Muscle layer of duodenum (tissue), 2 donors: ENCODE measurements around the gene UGT2B17.
"Not testable (repeated sequence)": the region's sequence is repeated elsewhere in the genome, so short reads cannot be mapped to it uniquely, and the experiment has no call there.

Source experiments
- H3K27ac ChIP-seq: one replicate; pipeline ENCODE4 v1.7.0; 2013; ENCODE audit warnings: mild to moderate bottlenecking, low read length
- H3K27me3 ChIP-seq: one replicate; pipeline ENCODE4 v1.7.0; 2013; ENCODE audit warnings: low read depth, mild to moderate bottlenecking, control low read depth, low read length
- H3K36me3 ChIP-seq, 2 donors: one replicate each; pipeline ENCODE4 v1.7.0; 2013; ENCODE audit warnings: low read length in 2 of 2, control low read depth in 1 of 2, mild to moderate bottlenecking in 1 of 2; ENCODE audit not compliant: insufficient read depth in 2 of 2, control insufficient read depth in 1 of 2
- H3K4me1 ChIP-seq, 2 donors: one replicate each; pipeline ENCODE4 v1.7.0; 2013; ENCODE audit warnings: low read length in 2 of 2, mild to moderate bottlenecking in 2 of 2, control low read depth in 1 of 2, moderate library complexity in 1 of 2; ENCODE audit not compliant: insufficient read depth in 2 of 2, control insufficient read depth in 1 of 2
- H3K4me3 ChIP-seq, 2 donors: one replicate each; pipeline ENCODE4 v1.7.0; 2013; ENCODE audit warnings: low read length in 2 of 2, low read depth in 1 of 2, mild to moderate bottlenecking in 1 of 2
- H3K9me3 ChIP-seq, 2 donors: one replicate each; pipeline ENCODE4 v1.7.0; 2013; ENCODE audit warnings: low read length in 2 of 2, control low read depth in 1 of 2, mild to moderate bottlenecking in 1 of 2; ENCODE audit not compliant: control insufficient read depth in 1 of 2
- donor health status: healthy.

UGT2B17 gene

DNA sequence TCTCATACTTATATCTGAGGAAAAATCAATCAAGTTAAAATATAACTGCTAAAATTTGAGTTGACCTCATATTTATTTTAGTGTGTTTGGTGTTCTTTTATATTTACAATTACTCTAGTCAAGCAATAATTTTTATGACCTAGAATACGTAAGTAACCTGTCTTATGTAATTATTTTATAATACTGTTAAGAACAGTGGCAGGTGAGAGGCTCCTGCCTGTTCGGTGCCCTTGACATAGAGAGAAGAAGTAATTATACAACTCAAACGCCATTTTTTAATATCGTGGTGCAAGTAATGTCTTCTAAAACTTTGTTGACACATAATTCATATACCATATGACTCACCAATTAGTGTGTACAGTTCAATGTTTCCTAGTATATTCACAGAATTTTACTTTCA, 7.6 kb downstream of the UGT2B17 start:
- H3K9me3 ChIP-seq, H3K4me1 ChIP-seq, H3K36me3 ChIP-seq, H3K27me3 ChIP-seq, H3K27ac ChIP-seq, H3K4me3 ChIP-seq: not testable (repeated sequence)

DNA sequence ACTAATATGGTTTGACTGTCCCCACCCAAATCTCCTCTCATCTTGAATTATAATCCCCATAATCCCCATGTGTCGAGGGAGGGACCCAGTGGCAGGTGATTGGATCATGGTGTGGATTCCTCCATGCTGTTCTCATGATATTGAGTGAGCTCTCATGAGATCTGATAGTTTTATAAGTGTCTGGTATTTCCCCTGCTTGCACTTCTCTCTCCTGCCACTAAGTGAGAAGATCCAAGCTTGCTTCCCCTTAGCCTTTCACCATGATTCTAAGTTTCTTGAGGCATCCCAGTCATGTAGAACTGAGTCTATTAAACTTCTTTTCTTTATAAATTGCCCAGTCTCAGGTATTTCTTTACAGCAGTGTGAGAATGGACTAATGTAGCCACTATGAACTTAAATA, 9.8 kb downstream of the UGT2B17 start:
- H3K4me3 ChIP-seq, H3K9me3 ChIP-seq, H3K36me3 ChIP-seq, H3K4me1 ChIP-seq, H3K27me3 ChIP-seq, H3K27ac ChIP-seq: not testable (repeated sequence)

DNA sequence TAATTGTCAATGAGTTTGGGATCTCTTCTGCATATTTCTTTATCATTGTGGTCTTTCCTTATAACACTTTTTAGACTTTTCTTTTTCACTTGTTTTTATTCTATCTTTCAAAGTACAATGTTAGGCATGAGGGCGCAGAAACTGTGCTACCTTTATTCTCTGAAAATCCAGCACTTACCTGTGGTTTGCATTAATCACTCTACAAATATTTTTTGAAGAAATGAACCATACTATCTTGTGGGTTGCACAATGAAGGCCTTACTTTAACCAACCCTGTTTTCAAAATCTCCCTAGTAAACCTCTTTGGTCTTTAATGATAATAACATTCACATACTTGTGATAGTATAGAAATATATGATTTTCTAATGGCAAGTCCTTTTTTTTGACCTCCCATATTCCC, 11.0 kb downstream of the UGT2B17 start:
- H3K4me3 ChIP-seq, H3K36me3 ChIP-seq, H3K27me3 ChIP-seq, H3K4me1 ChIP-seq, H3K9me3 ChIP-seq, H3K27ac ChIP-seq: not testable (repeated sequence)

DNA sequence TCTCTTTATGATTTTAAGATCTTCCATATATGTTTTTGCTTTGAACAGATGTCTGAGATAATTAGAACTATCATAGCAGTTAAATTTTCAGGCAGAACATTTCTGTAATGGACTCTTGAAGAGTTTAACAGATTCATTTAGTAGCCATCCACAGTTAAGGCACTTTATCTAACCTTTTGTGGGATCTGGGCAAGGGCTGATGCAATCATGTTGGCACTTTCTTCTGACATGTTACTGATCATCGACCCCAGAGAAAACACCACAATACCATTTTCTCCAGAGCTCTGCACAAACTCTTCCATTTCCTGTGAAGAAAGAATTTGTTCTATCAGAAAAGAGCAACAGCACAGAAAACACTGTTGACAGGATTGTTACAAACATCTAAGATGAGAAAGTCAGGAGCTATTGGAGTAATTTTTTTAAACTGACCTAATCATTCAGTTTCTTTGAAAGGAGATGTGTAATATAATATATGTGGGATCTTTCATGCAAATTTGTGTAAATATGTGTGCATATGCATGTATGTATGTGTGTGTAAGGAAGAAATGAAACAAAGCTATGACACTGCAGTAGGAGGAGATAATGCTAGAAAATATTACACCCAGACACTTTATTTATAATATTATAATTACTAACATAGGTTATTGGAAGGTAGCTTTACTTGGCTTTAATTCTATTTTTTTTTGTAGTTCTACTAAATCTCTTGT, 15.6 kb downstream of the UGT2B17 start:
- H3K27me3 ChIP-seq, H3K36me3 ChIP-seq, H3K27ac ChIP-seq, H3K4me3 ChIP-seq, H3K9me3 ChIP-seq, H3K4me1 ChIP-seq: not testable (repeated sequence)

DNA sequence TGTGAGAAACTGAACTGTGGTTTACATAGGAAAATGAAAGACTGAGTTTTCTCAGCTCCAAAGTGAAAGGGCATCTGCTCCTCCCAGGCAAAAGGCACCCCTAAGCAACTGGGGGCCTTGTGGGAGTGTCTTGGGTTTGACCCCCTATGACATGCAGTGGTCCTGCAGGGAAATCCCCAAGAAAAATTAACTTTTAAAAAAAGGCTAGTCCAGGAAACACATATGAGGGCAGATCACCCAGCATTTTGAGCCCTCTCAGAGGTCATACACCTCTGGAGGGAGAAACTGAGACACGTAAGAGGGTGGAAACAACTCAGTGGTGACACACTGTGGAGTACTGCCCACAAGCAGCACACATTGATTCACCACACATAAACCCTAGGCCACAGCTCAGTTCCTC, 22.3 kb downstream of the UGT2B17 start:
- H3K4me1 ChIP-seq, H3K4me3 ChIP-seq, H3K36me3 ChIP-seq, H3K27ac ChIP-seq, H3K9me3 ChIP-seq, H3K27me3 ChIP-seq: not testable (repeated sequence)

DNA sequence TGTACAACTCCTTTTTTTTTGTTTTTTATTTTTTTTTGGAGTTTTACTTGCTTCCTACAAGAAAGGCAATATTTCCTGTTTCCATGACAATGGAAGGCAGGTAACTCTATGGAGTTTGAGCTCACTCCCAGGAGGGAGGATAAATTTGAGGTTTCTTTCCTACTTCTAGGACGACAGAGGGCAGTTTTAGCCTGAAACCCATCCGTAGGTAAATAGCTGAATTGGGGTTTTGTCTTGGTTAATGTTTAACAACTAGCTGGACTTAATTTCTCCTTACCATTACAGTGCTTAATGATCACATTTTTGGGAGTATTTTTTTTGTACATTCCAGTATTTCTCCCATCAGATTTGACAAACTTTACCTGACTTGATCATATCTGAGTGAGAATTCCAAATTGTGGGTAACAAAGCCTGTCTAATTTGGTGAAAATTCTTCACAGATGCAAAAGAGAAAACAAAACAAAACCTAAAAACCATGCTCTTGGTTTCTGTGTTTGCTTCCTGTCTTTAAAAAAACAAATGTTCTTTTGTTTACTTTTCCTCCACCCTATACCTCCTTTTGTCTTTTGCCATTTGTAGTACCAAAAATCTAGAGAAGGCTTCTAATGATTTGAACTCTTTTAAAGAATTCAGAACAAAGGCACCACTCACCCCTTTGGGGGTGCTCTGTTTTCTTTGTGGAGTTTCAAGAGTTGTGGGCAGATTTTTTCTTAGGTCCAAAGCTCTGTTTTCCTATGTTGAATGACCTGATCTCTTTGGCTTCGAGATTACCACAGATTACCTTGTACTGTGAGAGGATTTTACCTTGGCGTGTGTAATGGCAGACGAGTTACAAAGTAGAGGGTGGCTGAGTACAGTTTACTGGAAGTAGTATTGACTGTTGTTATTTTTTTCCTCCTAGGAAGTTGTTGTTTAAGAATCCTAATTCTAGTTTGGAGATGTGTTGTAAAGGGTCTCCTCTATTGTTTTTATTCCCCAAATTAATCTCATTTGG, 23.0 kb downstream of the UGT2B17 start:
- H3K4me3 ChIP-seq, H3K27me3 ChIP-seq, H3K36me3 ChIP-seq, H3K4me1 ChIP-seq, H3K9me3 ChIP-seq, H3K27ac ChIP-seq: not testable (repeated sequence)

DNA sequence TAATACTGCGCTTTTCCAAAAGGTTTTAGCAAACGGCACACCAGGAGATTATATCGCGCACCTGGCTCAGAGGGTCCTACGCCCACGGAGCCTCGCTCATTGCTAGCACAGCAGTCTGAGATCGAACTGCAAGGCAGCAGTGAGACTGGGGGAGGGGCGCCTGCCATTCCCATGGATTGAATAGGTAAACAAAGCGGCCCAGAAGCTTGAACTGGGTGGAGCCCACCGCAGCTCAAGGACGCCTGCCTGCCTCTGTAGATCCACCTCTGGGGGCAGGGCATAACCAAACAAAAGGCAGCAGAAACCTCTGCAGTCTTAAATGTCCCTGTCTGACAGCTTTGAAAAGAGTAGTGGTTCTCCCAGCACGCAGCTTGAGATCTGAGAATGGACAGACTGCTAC, 33.4 kb downstream of the UGT2B17 start:
- H3K9me3 ChIP-seq, H3K4me1 ChIP-seq, H3K36me3 ChIP-seq, H3K27me3 ChIP-seq, H3K27ac ChIP-seq, H3K4me3 ChIP-seq: not testable (repeated sequence)

DNA sequence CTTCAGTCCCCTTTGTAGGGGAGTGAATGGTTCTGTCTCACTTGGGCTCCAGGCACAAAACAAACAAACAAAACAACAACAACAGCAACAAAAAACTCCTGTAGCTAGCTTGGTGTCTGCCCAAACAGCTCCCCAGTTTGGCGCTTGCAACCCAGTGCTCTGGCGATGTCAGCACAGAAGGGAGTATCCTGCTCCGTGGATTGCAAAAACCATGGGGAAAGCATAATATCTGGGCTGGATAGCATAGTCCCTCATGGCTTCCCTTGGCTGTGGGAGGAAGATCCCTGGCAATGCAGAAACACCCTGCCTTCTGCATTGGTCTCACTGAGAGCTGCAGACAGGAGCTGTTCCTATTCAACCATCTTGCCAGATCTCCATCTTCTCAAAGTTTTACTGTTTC, 39.7 kb downstream of the UGT2B17 start:
- Histone ChIP-seq H3K9me3 (no peaks in the 10 kb centered on the region), H3K27me3 (no peaks in the 10 kb centered on the region), H3K27ac (no peak overlapping the region), H3K4me3 (no peak overlapping the region), H3K4me1 (no peaks in the 10 kb centered on the region), H3K36me3 (no peaks in the 10 kb centered on the region)

DNA sequence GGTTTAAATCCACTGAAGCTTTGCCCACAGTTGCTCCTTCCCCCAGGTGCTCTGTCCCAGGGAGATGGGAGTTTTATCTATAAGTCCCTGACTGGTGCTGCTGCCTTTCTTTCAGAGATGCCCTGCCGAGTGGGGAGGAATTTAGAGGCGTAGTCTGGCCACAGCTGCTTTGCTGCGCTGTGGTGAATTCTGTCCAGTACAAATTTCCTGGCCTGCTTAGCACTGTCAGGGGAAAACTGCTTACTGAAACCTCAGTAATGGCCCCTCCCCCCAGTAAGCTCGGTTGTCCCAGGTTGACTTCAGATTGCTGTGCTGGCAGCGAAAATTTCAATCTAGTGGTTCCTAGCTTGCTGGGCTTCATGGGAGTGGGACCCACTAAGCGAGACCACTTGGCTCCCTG, 40.1 kb downstream of the UGT2B17 start:
- Histone ChIP-seq H3K9me3 (no peaks in the 10 kb centered on the region), H3K36me3 (no peaks in the 10 kb centered on the region), H3K4me1 (no peaks in the 10 kb centered on the region), H3K4me3 (no peak overlapping the region), H3K27me3 (no peaks in the 10 kb centered on the region), H3K27ac (no peak overlapping the region)

DNA sequence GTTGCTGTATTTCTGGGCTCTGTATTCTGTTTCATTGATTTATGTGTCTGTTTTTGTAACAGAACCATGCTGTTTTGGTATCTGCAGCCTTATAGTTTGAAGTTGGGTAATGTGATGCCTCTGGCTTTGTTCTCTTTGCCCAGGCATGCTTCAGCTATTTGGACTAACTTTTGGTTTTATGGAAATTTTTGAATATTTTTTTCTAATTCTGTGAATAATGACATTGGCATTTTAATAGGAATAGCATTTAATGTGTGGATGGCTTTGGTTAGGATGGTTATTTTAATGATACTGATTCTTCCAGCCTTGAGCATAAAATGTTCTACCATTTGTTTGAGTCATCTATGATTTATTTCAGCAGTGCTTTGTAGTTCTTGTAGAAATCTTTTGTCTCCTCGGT, 53.9 kb downstream of the UGT2B17 start:
- H3K36me3 ChIP-seq, H3K4me3 ChIP-seq, H3K27ac ChIP-seq, H3K4me1 ChIP-seq, H3K27me3 ChIP-seq, H3K9me3 ChIP-seq: not testable (repeated sequence)

DNA sequence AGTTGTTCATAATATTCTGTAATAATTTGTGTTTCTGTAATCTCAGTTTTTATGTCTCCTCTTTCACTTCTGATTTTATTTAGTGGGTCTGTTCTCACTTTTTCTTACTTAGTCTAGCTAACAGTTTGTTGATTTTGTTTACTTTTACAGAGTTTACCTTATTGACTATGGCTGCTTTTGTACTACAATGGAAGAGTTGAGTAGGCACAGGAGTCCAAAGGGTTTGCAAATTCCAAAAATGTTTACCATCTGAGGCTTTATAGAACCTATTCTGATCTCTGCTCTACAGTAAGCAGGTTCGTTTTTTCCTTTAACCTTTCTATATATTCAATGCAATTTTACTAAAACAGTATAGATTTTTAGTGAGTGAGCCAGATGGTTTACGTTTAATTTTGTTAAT, 55.1 kb downstream of the UGT2B17 start:
- H3K4me3 ChIP-seq = no peak overlapping the region
- H3K27me3 ChIP-seq = no peaks in the 10 kb centered on the region
- H3K36me3 ChIP-seq = no peaks in the 10 kb centered on the region
- H3K9me3 ChIP-seq = no peaks in the 10 kb centered on the region
- H3K27ac ChIP-seq = no peak overlapping the region
- no peaks in the 10 kb centered on the region for H3K4me1 ChIP-seq

DNA sequence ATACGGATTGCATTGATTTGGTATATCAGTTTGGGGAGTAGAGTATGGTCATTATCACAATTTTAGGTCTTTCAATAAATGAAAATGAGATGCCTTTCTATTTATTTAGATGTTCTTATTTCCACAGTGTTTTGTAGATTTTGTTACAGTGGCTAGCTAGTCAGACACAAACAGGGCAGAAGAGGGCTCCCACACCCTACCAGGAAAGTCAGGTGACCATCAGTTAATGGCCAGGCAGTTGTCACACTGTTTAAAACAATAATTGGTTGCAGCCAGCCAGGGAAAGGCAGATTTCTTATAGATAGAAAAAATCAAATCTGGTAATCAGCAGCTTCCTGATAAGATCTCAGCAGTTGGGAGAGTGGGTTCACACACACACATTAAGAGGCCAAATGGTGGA, 57.2 kb downstream of the UGT2B17 start:
- no peak overlapping the region for H3K27ac ChIP-seq
- no peak overlapping the region for H3K4me3 ChIP-seq
- no peaks in the 10 kb centered on the region for H3K4me1 ChIP-seq
- no peaks in the 10 kb centered on the region for H3K36me3 ChIP-seq
- H3K9me3 ChIP-seq = no peaks in the 10 kb centered on the region
- H3K27me3 ChIP-seq = no peaks in the 10 kb centered on the region
